ENCODE data around the gene PDSS1. TPM values are rescaled to one million over a fixed set of nuclear protein-coding genes. Genes with fewer than 3 reads are reported as not detected.
"Not testable (repeated sequence)": the region's sequence is repeated elsewhere in the genome, so short reads cannot be mapped to it uniquely, and the experiment has no call there.

The PDSS1 gene
- total RNA-seq, 2 donors from 2014 or later = 14.0 to 31.3 TPM

- not testable (repeated sequence) for H3K9me3 Mint-ChIP-seq; H3K4me1 Mint-ChIP-seq (ENCODE audit: low read depth in 2 of 2); H3K4me3 Mint-ChIP-seq; H3K36me3 Mint-ChIP-seq; DNase-seq (ENCODE audit: low spot score)
- peak; percentile 71 to 75 for ATAC-seq
- peak overlapping the region in 1 of 2 donors; percentile 25 for H3K27ac Mint-ChIP-seq
- H3K27me3 Mint-ChIP-seq = peaks cover 4 to 13% of the 10 kb centered on the region in 2 donors
Measured at GRCh38 chr10:26684667-26685264, 12.7 kb upstream of the PDSS1 start.

DNA sequence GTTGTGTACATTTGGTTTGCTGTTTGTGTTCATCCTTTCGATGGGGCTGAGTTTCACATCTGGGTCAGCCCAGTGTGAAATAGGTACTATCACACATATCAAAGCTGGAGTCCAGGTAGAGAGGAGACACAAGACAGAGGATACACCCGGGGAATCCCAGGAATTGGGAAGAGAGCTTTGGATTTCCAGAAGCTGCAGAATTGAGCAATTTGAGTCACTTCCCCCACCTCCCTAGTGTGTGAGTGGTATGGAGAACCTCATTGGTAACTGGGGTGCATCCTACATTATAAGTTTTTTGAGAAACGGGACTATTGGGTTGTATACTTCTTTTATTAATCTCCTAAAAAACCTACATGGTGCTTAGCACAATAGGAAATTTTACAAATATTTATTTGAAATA lies 12.1 kb upstream of the PDSS1 start:
- Mint-ChIP-seq H3K4me3 (no peak overlapping the region), H3K36me3 (no peaks in the 10 kb centered on the region)
- DNase-seq (ENCODE audit: low spot score) = no peak

GRCh38 chr10:26689399-26689798 lies 8.1 kb upstream of the PDSS1 start:
- no peaks in the 10 kb centered on the region for H3K9me3 Mint-ChIP-seq

More for the DNA sequence above, 12.1 kb upstream of the PDSS1 start:
- Mint-ChIP-seq H3K27ac (no peak overlapping the region), H3K27me3 (peaks cover 6 to 14% of the 10 kb centered on the region in 2 donors), H3K4me1 (ENCODE audit: low read depth in 2 of 2) (peaks cover 4 to 5% of the 10 kb centered on the region in 2 donors), H3K9me3 (no peaks in the 10 kb centered on the region)
- no peak for ATAC-seq

GRCh38 chr10:26690731-26691475 lies 6.6 kb upstream of the PDSS1 start:
- DNase-seq (ENCODE audit: low spot score) (no peak), ATAC-seq (no peak)
- Mint-ChIP-seq H3K36me3 (no peaks in the 10 kb centered on the region), H3K27me3 (peaks cover 19 to 23% of the 10 kb centered on the region in 2 donors), H3K4me1 (ENCODE audit: low read depth in 2 of 2) (no peaks in the 10 kb centered on the region), H3K9me3 (no peaks in the 10 kb centered on the region), H3K4me3 (no peak overlapping the region), H3K27ac (no peak overlapping the region)

More at GRCh38 chr10:26689399-26689798, 8.1 kb upstream of the PDSS1 start:
- Mint-ChIP-seq H3K27ac (no peak overlapping the region), H3K4me3 (no peak overlapping the region), H3K4me1 (ENCODE audit: low read depth in 2 of 2) (peaks cover 4 to 5% of the 10 kb centered on the region in 2 donors), H3K27me3 (peaks cover 19 to 23% of the 10 kb centered on the region in 2 donors), H3K36me3 (no peaks in the 10 kb centered on the region)
- no peak for ATAC-seq
- DNase-seq (ENCODE audit: low spot score) = no peak

- Mint-ChIP-seq H3K27me3 (peaks cover 8 to 21% of the 10 kb centered on the region in 2 donors), H3K4me1 (ENCODE audit: low read depth in 2 of 2) (peaks cover 9 to 18% of the 10 kb centered on the region in 2 donors)
- not testable (repeated sequence) for H3K27ac Mint-ChIP-seq; ATAC-seq; H3K9me3 Mint-ChIP-seq; H3K4me3 Mint-ChIP-seq; DNase-seq (ENCODE audit: low spot score); H3K36me3 Mint-ChIP-seq
Measured at GRCh38 chr10:26694536-26694935, 3.0 kb upstream of the PDSS1 start.

- Mint-ChIP-seq H3K4me3 (peak overlapping the region; percentile 97), H3K36me3 (peaks cover 6% of the 10 kb centered on the region), H3K4me1 (ENCODE audit: low read depth in 2 of 2) (peaks cover 16 to 24% of the 10 kb centered on the region in 2 donors), H3K27ac (peak overlapping the region; percentile 88 to 94), H3K27me3 (peaks cover 2 to 4% of the 10 kb centered on the region in 2 donors), H3K9me3 (no peaks in the 10 kb centered on the region)
- ATAC-seq (peak; percentile 8 to 52), DNase-seq (ENCODE audit: low spot score) (no peak)
Measured at GRCh38 chr10:26696786-26697162, 727 bp upstream of the PDSS1 start.

DNA sequence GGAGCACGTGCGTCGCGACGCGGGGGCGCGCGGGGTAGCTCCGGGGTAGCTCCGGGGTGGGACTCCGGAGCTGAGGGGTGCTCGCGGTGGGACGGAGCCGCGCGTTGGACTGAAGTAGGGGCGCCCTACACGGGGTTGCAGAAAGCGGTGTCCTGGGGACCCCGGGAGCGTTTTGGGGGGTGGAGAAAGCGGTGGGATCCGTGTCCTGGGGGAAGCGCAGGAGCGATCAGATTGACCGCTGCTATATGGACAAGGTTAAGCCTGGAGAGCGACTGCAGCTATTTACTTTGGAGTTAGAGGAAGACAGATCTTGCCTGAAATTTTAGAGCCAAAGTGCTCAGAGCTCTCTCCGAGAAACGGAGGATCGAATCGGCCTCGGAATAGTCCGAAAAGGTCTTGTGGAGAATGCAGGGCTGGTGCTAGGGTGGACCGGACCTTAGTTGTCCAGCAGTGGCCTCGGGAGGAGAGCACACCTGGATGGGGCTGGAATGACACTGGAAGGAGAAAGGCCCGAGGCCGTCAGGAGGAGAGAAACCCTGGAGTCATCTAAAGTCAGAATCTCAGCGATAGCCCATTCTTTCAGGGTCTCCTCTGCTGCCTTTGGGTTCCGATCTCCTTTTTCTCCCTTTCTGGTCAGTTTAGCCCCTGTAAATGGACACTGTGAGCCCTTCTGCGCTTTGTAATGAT lies 564 bp downstream of the PDSS1 start:
- Mint-ChIP-seq H3K4me1 (ENCODE audit: low read depth in 2 of 2) (peaks cover 16 to 24% of the 10 kb centered on the region in 2 donors), H3K4me3 (peak overlapping the region; percentile 97), H3K27ac (peak overlapping the region; percentile 88 to 94), H3K9me3 (no peaks in the 10 kb centered on the region), H3K36me3 (peaks cover 12% of the 10 kb centered on the region), H3K27me3 (no peaks in the 10 kb centered on the region)
- no peak for ATAC-seq
- DNase-seq (ENCODE audit: low spot score) = no peak

DNA sequence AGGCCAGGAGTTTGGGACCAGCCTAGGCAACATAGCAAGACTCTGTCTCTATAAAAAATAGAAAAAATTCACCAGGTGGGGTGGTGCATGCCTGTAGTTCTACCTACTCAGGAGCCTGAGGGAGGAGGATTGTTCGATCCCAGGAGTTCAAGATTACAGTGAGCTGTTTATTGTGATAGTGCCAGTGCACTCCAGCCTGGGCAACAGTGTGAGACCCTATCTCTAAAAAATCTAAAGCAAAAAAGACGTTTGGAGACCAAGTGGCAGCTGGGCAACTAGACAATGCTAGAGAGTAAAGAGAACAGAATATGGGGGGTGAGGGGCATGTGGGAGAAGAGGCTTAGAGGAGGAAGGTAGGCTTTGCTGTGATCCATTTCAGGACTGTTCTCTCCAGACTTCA lies 1.4 kb downstream of the PDSS1 start:
- ATAC-seq = no peak
- Mint-ChIP-seq H3K36me3 (peaks cover 12% of the 10 kb centered on the region), H3K4me1 (ENCODE audit: low read depth in 2 of 2) (peaks cover 16 to 24% of the 10 kb centered on the region in 2 donors), H3K9me3 (no peaks in the 10 kb centered on the region), H3K27me3 (no peaks in the 10 kb centered on the region), H3K4me3 (peak overlapping the region; percentile 97), H3K27ac (peak overlapping the region; percentile 88 to 94)
- no peak for DNase-seq (ENCODE audit: low spot score)

DNA sequence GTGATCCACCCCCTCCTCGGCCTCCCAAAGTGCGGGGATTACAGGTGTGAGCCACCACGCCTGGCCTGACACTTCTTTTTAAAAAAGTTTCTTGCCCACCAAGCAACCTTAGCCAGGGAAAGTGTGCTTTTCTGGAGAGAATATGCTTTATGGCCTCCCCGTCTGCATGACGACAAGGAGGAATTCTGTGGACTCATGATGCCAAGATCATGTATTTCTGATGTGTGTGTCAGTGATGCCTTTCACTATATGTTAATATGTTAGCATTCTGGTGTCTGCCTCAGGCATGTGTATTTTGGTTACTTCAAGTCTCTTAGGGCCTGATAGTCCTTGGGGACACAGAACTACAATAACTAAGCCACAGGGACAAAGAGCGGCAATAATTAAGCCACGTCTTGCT lies 2.1 kb downstream of the PDSS1 start:
- DNase-seq (ENCODE audit: low spot score) = no peak
- Mint-ChIP-seq H3K27ac (no peak overlapping the region), H3K4me3 (peak overlapping the region; percentile 20), H3K36me3 (peaks cover 12% of the 10 kb centered on the region), H3K9me3 (no peaks in the 10 kb centered on the region), H3K4me1 (ENCODE audit: low read depth in 2 of 2) (peaks cover 16 to 24% of the 10 kb centered on the region in 2 donors), H3K27me3 (no peaks in the 10 kb centered on the region)
- no peak for ATAC-seq

- H3K36me3 Mint-ChIP-seq = peaks cover 21% of the 10 kb centered on the region
- ATAC-seq (no peak), DNase-seq (ENCODE audit: low spot score) (no peak)
- H3K9me3 Mint-ChIP-seq = no peaks in the 10 kb centered on the region
- H3K27me3 Mint-ChIP-seq = no peaks in the 10 kb centered on the region
- H3K4me1 Mint-ChIP-seq (ENCODE audit: low read depth in 2 of 2) = peaks cover 18 to 29% of the 10 kb centered on the region in 2 donors
- H3K27ac Mint-ChIP-seq = no peak overlapping the region
- no peak overlapping the region for H3K4me3 Mint-ChIP-seq
Measured at GRCh38 chr10:26700884-26701630, 3.6 kb downstream of the PDSS1 start.

- H3K9me3 Mint-ChIP-seq = no peaks in the 10 kb centered on the region
- no peaks in the 10 kb centered on the region for H3K27me3 Mint-ChIP-seq
- DNase-seq (ENCODE audit: low spot score) (no peak), ATAC-seq (no peak)
- H3K36me3 Mint-ChIP-seq = peaks cover 39% of the 10 kb centered on the region
- H3K4me3 Mint-ChIP-seq = no peak overlapping the region
- peaks cover 26 to 31% of the 10 kb centered on the region in 2 donors for H3K4me1 Mint-ChIP-seq (ENCODE audit: low read depth in 2 of 2)
- no peak overlapping the region for H3K27ac Mint-ChIP-seq
Measured at GRCh38 chr10:26703096-26703495, 5.6 kb downstream of the PDSS1 start.

GRCh38 chr10:26703974-26704373 lies 6.5 kb downstream of the PDSS1 start:
- H3K4me1 Mint-ChIP-seq (ENCODE audit: low read depth in 2 of 2) = peaks cover 27% of the 10 kb centered on the region in 2 donors
- H3K9me3 Mint-ChIP-seq = no peaks in the 10 kb centered on the region
- H3K27ac Mint-ChIP-seq = no peak overlapping the region
- H3K4me3 Mint-ChIP-seq = no peak overlapping the region
- peaks cover 44% of the 10 kb centered on the region for H3K36me3 Mint-ChIP-seq
- H3K27me3 Mint-ChIP-seq = no peaks in the 10 kb centered on the region
- no peak for DNase-seq (ENCODE audit: low spot score)
- ATAC-seq = no peak

- Mint-ChIP-seq H3K27ac (peak overlapping the region; percentile 36 to 61), H3K4me1 (ENCODE audit: low read depth in 2 of 2) (peaks cover 20 to 21% of the 10 kb centered on the region in 2 donors), H3K9me3 (no peaks in the 10 kb centered on the region), H3K4me3 (peak overlapping the region; percentile 59), H3K27me3 (no peaks in the 10 kb centered on the region), H3K36me3 (peaks cover 40% of the 10 kb centered on the region)
- DNase-seq (ENCODE audit: low spot score) (no peak), ATAC-seq (peak; percentile 59 to 65)
Measured at GRCh38 chr10:26706206-26706605, 8.7 kb downstream of the PDSS1 start.
